Parathyroid adenoma (tissue), 2 donors: ENCODE data around the gene TMEM63A.

ENCODE experiments used
- H2AFZ ChIP-seq: fragments of 300-600 bp; sonication (generic); one replicate; pipeline ENCODE4 v1.7.0; 2017; ENCODE audit warnings: antibody characterized with exemption, mild to moderate bottlenecking
- H3K27ac ChIP-seq: fragments of 300-600 bp; sonication (generic); one replicate; pipeline ENCODE4 v1.7.0; 2017
- H3K27me3 ChIP-seq: fragments of 300-600 bp; sonication (generic); one replicate; pipeline ENCODE4 v1.7.0; 2017; ENCODE audit warnings: low read length; ENCODE audit not compliant: control insufficient read depth, insufficient read depth
- H3K36me3 ChIP-seq: fragments of 300-600 bp; sonication (generic); one replicate; pipeline ENCODE4 v1.7.0; 2017; ENCODE audit warnings: low read length; ENCODE audit not compliant: control insufficient read depth, insufficient read depth
- H3K4me1 ChIP-seq: fragments of 300-600 bp; sonication (generic); one replicate; pipeline ENCODE4 v1.7.0; 2017; ENCODE audit warnings: control low read depth
- H3K4me2 ChIP-seq: fragments of 300-600 bp; sonication (generic); one replicate; pipeline ENCODE4 v1.7.0; 2017; ENCODE audit warnings: low read length
- H3K4me3 ChIP-seq: fragments of 300-600 bp; sonication (generic); one replicate; pipeline ENCODE4 v1.7.0; 2017; ENCODE audit warnings: low read depth, low read length
- H3K79me2 ChIP-seq: fragments of 300-600 bp; sonication (generic); one replicate; pipeline ENCODE4 v1.7.0; 2017; ENCODE audit warnings: control low read depth
- H3K9ac ChIP-seq: fragments of 300-600 bp; sonication (generic); one replicate; pipeline ENCODE4 v1.7.0; 2017; ENCODE audit warnings: mild to moderate bottlenecking
- H3K9me3 ChIP-seq: fragments of 300-600 bp; sonication (generic); one replicate; pipeline ENCODE4 v1.7.0; 2017; ENCODE audit warnings: low read length; ENCODE audit not compliant: control insufficient read depth
- TF ChIP-seq, protein P1 (sequence below): fragments of 300-600 bp; sonication (generic); IDR thresholded peaks from one replicate; pipeline ENCODE4 v1.7.0; 2017; ENCODE audit warnings: antibody characterized with exemption, mild to moderate bottlenecking
- donor health status: primary hyperparathyroidism.

The TMEM63A gene

DNA sequence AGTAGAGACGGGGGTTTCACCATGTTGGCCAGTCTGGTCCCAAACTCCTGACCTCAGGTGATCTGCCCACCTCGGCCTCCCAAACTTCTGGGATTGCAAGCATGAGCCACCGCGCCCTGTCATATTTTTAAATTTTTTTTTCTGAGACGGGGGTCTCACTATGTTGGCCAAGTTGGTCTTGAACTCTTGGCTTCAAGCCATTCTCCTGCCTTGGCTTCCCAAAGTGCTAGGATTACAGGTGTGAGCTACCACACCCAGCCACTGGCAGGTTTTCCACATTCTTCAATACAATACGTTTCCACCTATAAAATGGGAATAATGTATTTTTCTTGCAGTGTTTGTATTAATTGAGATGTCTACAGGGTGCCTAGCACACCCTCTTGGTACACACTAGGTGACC is 10.1 kb upstream of the TMEM63A start:
- no peak overlapping the region for H3K9ac ChIP-seq
- TF ChIP-seq, protein P1, sequence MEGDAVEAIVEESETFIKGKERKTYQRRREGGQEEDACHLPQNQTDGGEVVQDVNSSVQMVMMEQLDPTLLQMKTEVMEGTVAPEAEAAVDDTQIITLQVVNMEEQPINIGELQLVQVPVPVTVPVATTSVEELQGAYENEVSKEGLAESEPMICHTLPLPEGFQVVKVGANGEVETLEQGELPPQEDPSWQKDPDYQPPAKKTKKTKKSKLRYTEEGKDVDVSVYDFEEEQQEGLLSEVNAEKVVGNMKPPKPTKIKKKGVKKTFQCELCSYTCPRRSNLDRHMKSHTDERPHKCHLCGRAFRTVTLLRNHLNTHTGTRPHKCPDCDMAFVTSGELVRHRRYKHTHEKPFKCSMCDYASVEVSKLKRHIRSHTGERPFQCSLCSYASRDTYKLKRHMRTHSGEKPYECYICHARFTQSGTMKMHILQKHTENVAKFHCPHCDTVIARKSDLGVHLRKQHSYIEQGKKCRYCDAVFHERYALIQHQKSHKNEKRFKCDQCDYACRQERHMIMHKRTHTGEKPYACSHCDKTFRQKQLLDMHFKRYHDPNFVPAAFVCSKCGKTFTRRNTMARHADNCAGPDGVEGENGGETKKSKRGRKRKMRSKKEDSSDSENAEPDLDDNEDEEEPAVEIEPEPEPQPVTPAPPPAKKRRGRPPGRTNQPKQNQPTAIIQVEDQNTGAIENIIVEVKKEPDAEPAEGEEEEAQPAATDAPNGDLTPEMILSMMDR = no peak
- no peaks in the 10 kb centered on the region for H3K36me3 ChIP-seq
- no peak overlapping the region for H3K4me2 ChIP-seq
- no peak overlapping the region for H3K27ac ChIP-seq
- H3K4me3 ChIP-seq = no peak overlapping the region
- no peak overlapping the region for H2AFZ ChIP-seq
- no peaks in the 10 kb centered on the region for H3K4me1 ChIP-seq
- H3K9me3 ChIP-seq = no peaks in the 10 kb centered on the region
- H3K27me3 ChIP-seq = no peaks in the 10 kb centered on the region
- H3K79me2 ChIP-seq = no peaks in the 10 kb centered on the region

DNA sequence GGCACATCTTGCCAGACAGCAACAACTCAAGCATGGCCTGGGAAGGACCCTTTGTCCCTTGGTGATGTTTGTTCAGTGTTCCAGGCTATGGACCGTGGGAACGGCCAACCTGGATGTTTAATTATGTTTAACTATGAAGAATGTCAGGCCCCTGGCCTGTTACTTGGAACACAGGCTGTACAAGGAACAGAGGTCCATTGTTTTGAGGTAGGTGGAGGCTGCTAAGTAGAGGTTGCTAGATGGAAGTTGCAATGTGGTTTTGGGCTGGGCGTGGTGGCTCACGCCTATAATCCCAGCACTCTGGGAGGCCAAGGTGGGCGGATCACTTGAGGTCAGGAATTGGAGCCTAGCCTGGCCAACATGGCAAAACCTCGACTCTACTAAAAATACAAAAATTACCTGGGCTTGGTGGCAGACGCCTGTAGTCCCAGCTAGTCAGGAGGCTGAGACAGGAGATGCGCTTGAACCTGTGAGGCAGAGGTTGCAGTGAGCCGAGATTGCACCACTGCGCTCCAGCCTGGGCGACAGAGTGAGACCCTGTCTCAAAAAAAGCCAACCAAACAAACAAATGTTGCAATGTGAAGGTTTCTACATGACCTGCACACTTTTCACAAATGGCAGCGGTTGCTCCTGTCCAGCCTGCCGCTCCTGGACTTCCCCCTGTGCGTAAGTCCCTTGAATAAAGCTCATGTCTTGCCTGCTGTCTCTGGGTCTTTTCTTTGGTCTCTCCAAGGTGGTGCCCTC is 9.2 kb upstream of the TMEM63A start:
- H3K27me3 ChIP-seq = no peaks in the 10 kb centered on the region
- no peaks in the 10 kb centered on the region for H3K4me1 ChIP-seq
- TF ChIP-seq, protein P1 = no peak
- H3K79me2 ChIP-seq = no peaks in the 10 kb centered on the region
- no peak overlapping the region for H3K9ac ChIP-seq
- H3K4me2 ChIP-seq = no peak overlapping the region
- H3K27ac ChIP-seq = no peak overlapping the region
- H2AFZ ChIP-seq = no peak overlapping the region
- no peaks in the 10 kb centered on the region for H3K9me3 ChIP-seq
- H3K4me3 ChIP-seq = no peak overlapping the region
- H3K36me3 ChIP-seq = no peaks in the 10 kb centered on the region

DNA sequence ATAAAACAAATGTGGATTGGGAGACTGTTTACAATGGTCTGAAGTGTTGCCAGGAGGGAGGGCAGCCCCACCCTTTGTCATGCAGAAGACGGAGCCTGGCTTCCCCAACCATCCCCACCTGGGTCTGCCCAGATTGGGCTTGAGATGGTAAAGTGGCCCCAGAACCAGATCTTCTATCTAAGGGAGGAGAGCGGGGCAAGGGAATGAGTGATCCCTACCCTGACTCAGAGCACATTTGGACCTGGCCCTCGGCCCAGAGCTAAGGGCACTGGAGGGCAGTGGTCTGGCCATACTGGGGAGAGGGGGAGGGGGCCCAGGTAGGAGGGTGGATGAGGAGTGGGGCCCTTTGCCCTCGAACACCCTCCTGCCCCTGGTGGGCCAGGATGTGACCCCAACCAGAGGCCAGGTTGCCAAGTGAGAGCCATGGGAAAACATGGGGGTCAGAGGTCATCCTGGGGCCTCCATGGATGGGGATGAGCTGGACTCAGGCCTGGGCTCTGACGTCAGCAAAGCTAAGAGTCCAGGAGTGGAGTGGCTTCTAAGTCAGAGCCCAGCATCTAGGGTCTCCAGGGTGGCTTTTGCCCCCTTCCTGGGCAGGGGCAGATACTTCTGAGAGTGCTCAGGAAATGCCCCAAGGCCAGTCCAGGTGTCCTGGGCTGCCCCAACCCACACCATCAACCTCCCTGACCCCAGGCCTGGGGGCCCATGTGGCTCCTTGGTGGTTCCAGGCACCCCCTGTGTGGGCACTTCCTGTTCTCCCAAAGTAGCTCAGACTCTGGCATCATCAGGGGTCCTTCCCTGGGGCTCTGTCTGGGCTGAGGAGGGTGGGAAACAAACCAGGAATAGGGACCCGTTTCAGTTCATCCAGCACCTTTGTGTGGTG is 8.4 kb upstream of the TMEM63A start:
- H3K9ac ChIP-seq = no peak overlapping the region
- H3K27me3 ChIP-seq = no peaks in the 10 kb centered on the region
- TF ChIP-seq, protein P1 = no peak
- H3K4me2 ChIP-seq = no peak overlapping the region
- no peaks in the 10 kb centered on the region for H3K36me3 ChIP-seq
- H3K4me3 ChIP-seq = no peak overlapping the region
- no peaks in the 10 kb centered on the region for H3K9me3 ChIP-seq
- H3K79me2 ChIP-seq = no peaks in the 10 kb centered on the region
- no peak overlapping the region for H2AFZ ChIP-seq
- H3K27ac ChIP-seq = no peak overlapping the region
- H3K4me1 ChIP-seq = no peaks in the 10 kb centered on the region

DNA sequence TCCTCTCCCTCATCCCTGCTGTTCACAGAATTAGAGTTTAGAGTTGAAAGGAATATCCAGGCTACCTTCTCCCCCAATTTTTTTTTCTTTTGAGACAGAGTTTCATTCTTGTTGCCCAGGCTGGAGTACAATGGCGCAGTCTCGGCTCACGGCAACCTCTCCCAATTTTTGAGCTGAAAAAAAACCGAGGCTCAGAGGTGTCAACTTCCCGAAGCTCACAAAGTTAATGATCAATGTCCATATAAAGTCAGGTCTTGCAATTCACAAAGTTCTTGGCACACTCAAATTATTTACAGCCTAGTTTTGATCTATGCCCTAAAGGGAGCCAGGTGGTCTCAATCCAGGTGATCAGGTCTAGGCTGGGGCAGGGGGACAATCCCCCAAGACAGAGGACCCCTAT is 7.6 kb upstream of the TMEM63A start:
- Histone ChIP-seq H3K27ac (no peak overlapping the region), H3K9me3 (no peaks in the 10 kb centered on the region), H3K27me3 (no peaks in the 10 kb centered on the region), H3K4me1 (no peaks in the 10 kb centered on the region), H3K4me2 (no peak overlapping the region), H2AFZ (no peak overlapping the region), H3K79me2 (no peaks in the 10 kb centered on the region), H3K9ac (no peak overlapping the region), H3K36me3 (no peaks in the 10 kb centered on the region), H3K4me3 (no peak overlapping the region)
- TF ChIP-seq, protein P1 = no peak
